ENCODE measurements around the gene RCOR2. TPM values are rescaled to one million over a fixed set of nuclear protein-coding genes. Genes with fewer than 3 reads are reported as not detected.

The RCOR2 gene
- total RNA-seq, 1 experiment from 2014 or later = 3.9 TPM

GRCh38 chr11:63922673-63923192 is 5.8 kb upstream of the RCOR2 start:
- no peak overlapping the region for H3K27ac ChIP-seq (ENCODE audit: low read depth, low read length, poor library complexity, severe bottlenecking)
- H3K27me3 ChIP-seq (replicated peaks; ENCODE audit: insufficient read depth, low read depth, low read length, poor library complexity) = no peaks in the 10 kb centered on the region
- H3K36me3 ChIP-seq (ENCODE audit: insufficient read depth, low read length, poor library complexity, severe bottlenecking) = no peaks in the 10 kb centered on the region
- TF ChIP-seq CTCF (conservative IDR thresholded peaks at IDR 0.05; ENCODE audit: low read depth, low read length) (no peak), EZH2 (IDR thresholded peaks at IDR 0.05; ENCODE audit: borderline replicate concordance, low read depth, low read length, poor library complexity, severe bottlenecking) (no peak)
- H3K4me1 ChIP-seq (ENCODE audit: insufficient read depth, low read length, poor library complexity, severe bottlenecking) = peaks cover 17% of the 10 kb centered on the region
- no peak for DNase-seq (ENCODE audit: low spot score)
- no peaks in the 10 kb centered on the region for H3K9me3 ChIP-seq (ENCODE audit: low read depth, low read length, poor library complexity, severe bottlenecking)
- POLR2A ChIA-PET (ENCODE audit: low non-redundant PET) = no interaction called here
- intact Hi-C loops (cut with micrococcal nuclease; ENCODE audit: unreplicated experiment) = no loop called here
- H3K4me3 ChIP-seq (ENCODE audit: low read depth, low read length, poor library complexity, severe bottlenecking) = no peak overlapping the region
- no TSS peak for BruUV-seq (replicated peaks)
- CTCF ChIA-PET = interaction anchor here (0.5 kb wide), 1 partner anchor 112 kb away, joined by 15 read pairs; no protein-coding TSS in a partner anchor

GRCh38 chr11:63920939-63921417 is 4.0 kb upstream of the RCOR2 start:
- intact Hi-C loops (cut with micrococcal nuclease; ENCODE audit: unreplicated experiment) = no loop called here
- Histone ChIP-seq H3K4me1 (ENCODE audit: insufficient read depth, low read length, poor library complexity, severe bottlenecking) (peaks cover 23% of the 10 kb centered on the region), H3K36me3 (ENCODE audit: insufficient read depth, low read length, poor library complexity, severe bottlenecking) (no peaks in the 10 kb centered on the region), H3K27ac (ENCODE audit: low read depth, low read length, poor library complexity, severe bottlenecking) (no peak overlapping the region), H3K9me3 (ENCODE audit: low read depth, low read length, poor library complexity, severe bottlenecking) (no peaks in the 10 kb centered on the region), H3K27me3 (replicated peaks; ENCODE audit: insufficient read depth, low read depth, low read length, poor library complexity) (no peaks in the 10 kb centered on the region), H3K4me3 (ENCODE audit: low read depth, low read length, poor library complexity, severe bottlenecking) (no peak overlapping the region)
- BruUV-seq (replicated peaks) = no TSS peak
- CTCF ChIA-PET = interaction anchor here (0.6 kb wide), 1 partner anchor 85 kb away, joined by 3 read pairs; no protein-coding TSS in a partner anchor
- no peak for DNase-seq (ENCODE audit: low spot score)
- no peak for TF ChIP-seq CTCF (conservative IDR thresholded peaks at IDR 0.05; ENCODE audit: low read depth, low read length)
- TF ChIP-seq EZH2 (IDR thresholded peaks at IDR 0.05; ENCODE audit: borderline replicate concordance, low read depth, low read length, poor library complexity, severe bottlenecking) = no peak
- POLR2A ChIA-PET (ENCODE audit: low non-redundant PET) = no interaction called here

- CTCF ChIA-PET = no interaction called here
Measured at GRCh38 chr11:63920126-63920938, 3.4 kb upstream of the RCOR2 start.

More at GRCh38 chr11:63920126-63920938, 3.4 kb upstream of the RCOR2 start:
- POLR2A ChIA-PET (ENCODE audit: low non-redundant PET) = no interaction called here
- H3K4me1 ChIP-seq (ENCODE audit: insufficient read depth, low read length, poor library complexity, severe bottlenecking) = peaks cover 23% of the 10 kb centered on the region
- intact Hi-C loops (cut with micrococcal nuclease; ENCODE audit: unreplicated experiment) = no loop called here
- no peaks in the 10 kb centered on the region for H3K36me3 ChIP-seq (ENCODE audit: insufficient read depth, low read length, poor library complexity, severe bottlenecking)
- H3K4me3 ChIP-seq (ENCODE audit: low read depth, low read length, poor library complexity, severe bottlenecking) = no peak overlapping the region
- DNase-seq (ENCODE audit: low spot score) = no peak
- TF ChIP-seq EZH2 (IDR thresholded peaks at IDR 0.05; ENCODE audit: borderline replicate concordance, low read depth, low read length, poor library complexity, severe bottlenecking) (no peak), CTCF (conservative IDR thresholded peaks at IDR 0.05; ENCODE audit: low read depth, low read length) (no peak)
- no TSS peak for BruUV-seq (replicated peaks)
- H3K27ac ChIP-seq (ENCODE audit: low read depth, low read length, poor library complexity, severe bottlenecking) = no peak overlapping the region
- H3K9me3 ChIP-seq (ENCODE audit: low read depth, low read length, poor library complexity, severe bottlenecking) = no peaks in the 10 kb centered on the region
- H3K27me3 ChIP-seq (replicated peaks; ENCODE audit: insufficient read depth, low read depth, low read length, poor library complexity) = no peaks in the 10 kb centered on the region

All from A673 (cell line).